SK-N-SH treated with all-trans-retinoic acid at 6 μM for 48 hours (cell line): ENCODE data around the gene BIRC2.

Source experiments
- ATAC-seq: fragments of 200-7000 bp; cut with Tn5 transposase; 3 replicates; pipeline ENCODE4 v1.9.1; 2020; ENCODE audit warnings: mild to moderate bottlenecking, moderate library complexity
- ARNTL ChIP-seq: fragments of 450-650 bp; formaldehyde crosslinking; IDR thresholded peaks from 2 replicates; pipeline ENCODE4 v1.5.0; 2020; ENCODE audit warnings: low read depth, mild to moderate bottlenecking, moderate library complexity, borderline replicate concordance
- BACH2 ChIP-seq: fragments of 250-450 bp; sonication (Bioruptor Pico); IDR thresholded peaks from 2 replicates; pipeline ENCODE4 v1.9.0; 2021; ENCODE audit warnings: mild to moderate bottlenecking, borderline replicate concordance
- CREB5 ChIP-seq: fragments of 250-450 bp; sonication (Bioruptor Pico); IDR thresholded peaks from 2 replicates; pipeline ENCODE4 v1.5.1; 2020; ENCODE audit warnings: low read depth, mild to moderate bottlenecking, moderate library complexity
- CSDC2 ChIP-seq: fragments of 250-450 bp; sonication (Bioruptor Pico); IDR thresholded peaks from 2 replicates; pipeline ENCODE4 v1.5.0; 2020; ENCODE audit warnings: mild to moderate bottlenecking, moderate library complexity
- CSRNP3 ChIP-seq: fragments of 250-450 bp; sonication (Bioruptor Pico); IDR thresholded peaks from 2 replicates; pipeline ENCODE4 v1.5.1; 2021; ENCODE audit warnings: mild to moderate bottlenecking, moderate library complexity
- ESRRG ChIP-seq: fragments of 250-450 bp; sonication (Bioruptor Pico); IDR thresholded peaks from 2 replicates; pipeline ENCODE4 v1.6.1; 2021; ENCODE audit warnings: mild to moderate bottlenecking
- GLIS3 ChIP-seq: fragments of 250-450 bp; sonication (Bioruptor Pico); IDR thresholded peaks from 2 replicates; pipeline ENCODE4 v1.5.0; 2020; ENCODE audit warnings: mild to moderate bottlenecking, moderate library complexity
- ISL1 ChIP-seq: fragments of 250-450 bp; sonication (Bioruptor Pico); IDR thresholded peaks from 2 replicates; pipeline ENCODE4 v2.1.2; 2022; ENCODE audit warnings: mild to moderate bottlenecking, moderate library complexity
- OSR1 ChIP-seq: fragments of 250-450 bp; sonication (Bioruptor Pico); IDR thresholded peaks from 2 replicates; pipeline ENCODE4 v1.8.0; 2022; ENCODE audit warnings: moderate library complexity, mild to moderate bottlenecking, inconsistent platforms
- PATZ1 ChIP-seq: fragments of 250-450 bp; sonication (Bioruptor Pico); IDR thresholded peaks from 2 replicates; pipeline ENCODE4 v1.8.0; 2020; ENCODE audit warnings: mild to moderate bottlenecking, moderate library complexity, borderline replicate concordance
- POU6F1 ChIP-seq: fragments of 250-450 bp; sonication (Bioruptor Pico); IDR thresholded peaks from 2 replicates; pipeline ENCODE4 v1.8.0; 2021; ENCODE audit warnings: low read depth, mild to moderate bottlenecking, moderate library complexity, borderline replicate concordance
- PPARA ChIP-seq: fragments of 250-450 bp; sonication (Bioruptor Pico); IDR thresholded peaks from 2 replicates; pipeline ENCODE4 v1.5.0; 2020; ENCODE audit warnings: mild to moderate bottlenecking, borderline replicate concordance
- RARB ChIP-seq: fragments of 250-450 bp; sonication (Bioruptor Pico); IDR thresholded peaks from 2 replicates; pipeline ENCODE4 v1.8.0; 2021; ENCODE audit warnings: mild to moderate bottlenecking, moderate library complexity
- SNAI2 ChIP-seq: fragments of 250-450 bp; sonication (Bioruptor Pico); IDR thresholded peaks from 2 replicates; pipeline ENCODE4 v1.5.0; 2020; ENCODE audit warnings: mild to moderate bottlenecking, moderate library complexity
- TOX ChIP-seq: fragments of 250-450 bp; sonication (Bioruptor Pico); IDR thresholded peaks from 2 replicates; pipeline ENCODE4 v1.8.0; 2021; ENCODE audit warnings: mild to moderate bottlenecking, moderate library complexity, borderline replicate concordance
- ZC3H10 ChIP-seq: fragments of 250-450 bp; sonication (Bioruptor Pico); IDR thresholded peaks from 2 replicates; pipeline ENCODE4 v1.5.1; 2021; ENCODE audit warnings: mild to moderate bottlenecking, moderate library complexity
- ZFP30 ChIP-seq: fragments of 450-650 bp; formaldehyde crosslinking; IDR thresholded peaks from 2 replicates; pipeline ENCODE4 v1.5.0; 2022; ENCODE audit warnings: mild to moderate bottlenecking, moderate library complexity
- ZNF565 ChIP-seq: fragments of 450-650 bp; formaldehyde crosslinking; conservative IDR thresholded peaks from 2 replicates; pipeline ENCODE4 v1.5.0; 2020; ENCODE audit warnings: low read depth, mild to moderate bottlenecking, moderate library complexity
- ZNF70 ChIP-seq: fragments of 450-650 bp; formaldehyde crosslinking; IDR thresholded peaks from 2 replicates; pipeline ENCODE4 v1.5.0; 2020; ENCODE audit warnings: mild to moderate bottlenecking, moderate library complexity
- ZNF8 ChIP-seq: fragments of 450-650 bp; formaldehyde crosslinking; IDR thresholded peaks from 2 replicates; pipeline ENCODE4 v1.5.0; 2020; ENCODE audit warnings: mild to moderate bottlenecking, moderate library complexity

BIRC2 gene

GRCh38 chr11:102359372-102359771 is 12.4 kb downstream of the BIRC2 start:
- no peak for TF ChIP-seq TOX (CRISPR knock-in tag)
- no peak for TF ChIP-seq POU6F1 (CRISPR knock-in tag)
- TF ChIP-seq BACH2 = no peak
- no peak for TF ChIP-seq PATZ1 (CRISPR knock-in tag)
- no peak for TF ChIP-seq ZNF8 (CRISPR knock-in tag)
- no peak for TF ChIP-seq ZC3H10 (CRISPR knock-in tag)
- TF ChIP-seq ARNTL (CRISPR knock-in tag) = no peak
- TF ChIP-seq OSR1 (CRISPR knock-in tag) = no peak
- TF ChIP-seq ESRRG (CRISPR knock-in tag) = no peak
- no peak for TF ChIP-seq GLIS3 (CRISPR knock-in tag)
- no peak for TF ChIP-seq ZFP30
- TF ChIP-seq ZNF565 = no peak
- no peak for TF ChIP-seq PPARA (CRISPR knock-in tag)
- no peak for TF ChIP-seq ZNF70 (CRISPR knock-in tag)
- TF ChIP-seq RARB = no peak
- no peak for ATAC-seq

DNA sequence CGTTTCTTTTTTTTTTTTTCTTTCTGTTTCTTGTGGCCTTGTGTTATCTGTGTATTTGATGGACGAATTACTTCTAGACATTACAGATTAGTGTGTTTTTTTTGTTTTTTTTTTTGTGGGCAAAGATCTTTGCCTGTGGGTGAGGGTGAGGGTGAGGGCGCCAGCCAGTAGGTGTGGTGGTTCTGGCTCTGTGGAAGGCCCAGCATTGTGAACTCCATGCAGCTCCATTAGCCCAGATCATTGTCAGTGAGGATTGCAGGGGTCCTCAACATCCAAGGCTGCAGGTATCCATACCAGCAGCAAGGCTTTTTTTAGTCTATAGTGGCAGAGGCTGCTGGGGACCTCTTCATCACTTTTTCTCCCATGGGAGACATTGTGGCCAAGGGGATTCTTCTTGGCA is 13.7 kb downstream of the BIRC2 start:
- TF ChIP-seq ARNTL (CRISPR knock-in tag) (no peak), ZNF565 (no peak), BACH2 (no peak), ZC3H10 (CRISPR knock-in tag) (no peak), PATZ1 (CRISPR knock-in tag) (no peak), CREB5 (CRISPR knock-in tag) (no peak)
- ATAC-seq = no peak

GRCh38 chr11:102361086-102362031 is 14.3 kb downstream of the BIRC2 start:
- ATAC-seq = no peak
- no peak for TF ChIP-seq ZNF565
- TF ChIP-seq, all 23 proteins: peak for 0

DNA sequence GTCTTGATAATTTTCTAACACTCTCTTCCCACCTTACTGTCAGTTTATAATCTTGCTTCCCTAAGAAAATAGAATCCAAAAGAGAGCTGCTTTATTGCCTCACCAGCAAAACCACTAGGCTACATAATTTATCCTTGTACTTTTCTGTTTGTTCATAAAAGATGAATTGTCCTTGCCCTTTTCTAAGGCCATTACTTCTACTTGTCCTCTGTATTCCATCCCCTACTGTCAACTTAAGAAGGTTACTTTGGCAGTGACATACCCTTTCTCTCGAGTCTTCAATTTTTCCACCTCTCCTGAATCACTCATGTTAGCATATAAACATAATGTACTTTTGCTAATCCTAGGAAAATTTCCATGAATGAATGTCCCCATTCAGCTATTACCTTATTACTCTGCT is 18.0 kb downstream of the BIRC2 start:
- ATAC-seq = no peak
- TF ChIP-seq CREB5 (CRISPR knock-in tag) (no peak), ZNF8 (CRISPR knock-in tag) (no peak), BACH2 (no peak), OSR1 (CRISPR knock-in tag) (no peak), CSDC2 (no peak), ZNF70 (CRISPR knock-in tag) (no peak), CSRNP3 (CRISPR knock-in tag) (no peak), ZC3H10 (CRISPR knock-in tag) (no peak), SNAI2 (CRISPR knock-in tag) (no peak), POU6F1 (CRISPR knock-in tag) (no peak), ISL1 (CRISPR knock-in tag) (no peak), PPARA (CRISPR knock-in tag) (no peak), ZNF565 (no peak)
